Suprapubic skin (tissue), 4 donors: ENCODE data around the gene TUBG2.

Experiments
- CTCF ChIP-seq, 2 donors: fragments of 200-600 bp in 1 of 2; fragments of 450-650 bp in 1 of 2; sonication (generic) in 1 of 2; IDR thresholded peaks; one replicate each; pipeline ENCODE4 v1.5.1; 2016 to 2019; ENCODE audit warnings: antibody characterized with exemption in 2 of 2, mild to moderate bottlenecking in 1 of 2, moderate library complexity in 1 of 2
- POLR2A ChIP-seq, 2 donors: fragments of 450-650 bp; IDR thresholded peaks; one replicate each; pipeline ENCODE4 v1.6.1; 2017; ENCODE audit warnings: antibody characterized with exemption in 2 of 2, mild to moderate bottlenecking in 2 of 2, moderate library complexity in 2 of 2
- POLR2AphosphoS5 ChIP-seq, 3 donors: sonication (generic); formaldehyde crosslinking; IDR thresholded peaks; one replicate each; pipeline ENCODE4 v1.6.1; 2017; ENCODE audit warnings: antibody characterized with exemption in 3 of 3

GRCh38 chr17:42612013-42612412 lies 47.1 kb upstream of the TUBG2 start:
- TF ChIP-seq CTCF (IDR thresholded peaks at IDR 0.05) (no peak), POLR2AphosphoS5 (IDR thresholded peaks at IDR 0.05) (no peak), POLR2A (IDR thresholded peaks at IDR 0.05) (no peak)
